Measurements from ENCODE around the gene RETREG2.

The RETREG2 gene

GRCh38 chr2:219177552-219178376, at the start of gene RETREG2:
RETREG2 (plus strand) TSS chr2:219178275; CDS start chr2:219178353, 78 bp downstream.
- peak within 1 kb of the TSS; percentile 89 for H3K4me3 ChIP-seq
- no peaks in the 10 kb centered on the region for H3K27me3 ChIP-seq
- peak within 1 kb of the TSS; percentile 86 for H3K27ac ChIP-seq
- H3K9ac ChIP-seq, result peak within 1 kb of the TSS; percentile 89
- H3K9me3 ChIP-seq, result no peaks in the 10 kb centered on the region
- TF ChIP-seq Cebpa-rat (IDR thresholded peaks at IDR 0.05), result no peak
- peaks cover 63% of the 10 kb centered on the region for H3K36me3 ChIP-seq
- peak within 1 kb of the TSS; percentile 91 for H3K4me2 ChIP-seq
- H3K4me1 ChIP-seq, result peaks cover 58% of the 10 kb centered on the region
- peaks cover 47% of the 10 kb centered on the region for H4K20me1 ChIP-seq

GRCh38 chr2:219128396-219128795, 49.7 kb upstream of the RETREG2 start:
- no peaks in the 10 kb centered on the region for H3K27me3 ChIP-seq
- no peak overlapping the region for H3K27ac ChIP-seq
- no peak for TF ChIP-seq Cebpa-rat (IDR thresholded peaks at IDR 0.05)
- no peak overlapping the region for H3K9ac ChIP-seq
- H3K36me3 ChIP-seq, result peaks cover 5% of the 10 kb centered on the region; the same call in 1 of the 2 replicates
- no peaks in the 10 kb centered on the region for H3K9me3 ChIP-seq
- H3K4me2 ChIP-seq, result no peak overlapping the region
- H3K4me1 ChIP-seq, result no peaks in the 10 kb centered on the region
- H3K4me3 ChIP-seq, result no peak overlapping the region
- H4K20me1 ChIP-seq, result peaks cover 49% of the 10 kb centered on the region

- H3K27me3 ChIP-seq, result no peaks in the 10 kb centered on the region
- peaks cover 5% of the 10 kb centered on the region; the same call in 1 of the 2 replicates for H3K36me3 ChIP-seq
- no peak overlapping the region for H3K27ac ChIP-seq
- H3K4me2 ChIP-seq, result no peak overlapping the region
- no peak overlapping the region for H3K9ac ChIP-seq
- H3K4me1 ChIP-seq, result no peaks in the 10 kb centered on the region
- H3K4me3 ChIP-seq, result no peak overlapping the region
- peaks cover 49% of the 10 kb centered on the region for H4K20me1 ChIP-seq
- TF ChIP-seq Cebpa-rat (IDR thresholded peaks at IDR 0.05), result no peak
- no peaks in the 10 kb centered on the region for H3K9me3 ChIP-seq
Measured at GRCh38 chr2:219129589-219129988, 48.5 kb upstream of the RETREG2 start.

GRCh38 chr2:219131327-219131726, 46.7 kb upstream of the RETREG2 start:
- Histone ChIP-seq H3K4me2 (no peak overlapping the region), H3K4me1 (peaks cover 5% of the 10 kb centered on the region)

GRCh38 chr2:219131744-219132143, 46.3 kb upstream of the RETREG2 start:
- Histone ChIP-seq H3K36me3 (peaks cover 5% of the 10 kb centered on the region; the same call in 1 of the 2 replicates), H3K27me3 (no peaks in the 10 kb centered on the region), H4K20me1 (peaks cover 35% of the 10 kb centered on the region), H3K9me3 (no peaks in the 10 kb centered on the region), H3K4me1 (peaks cover 8% of the 10 kb centered on the region), H3K27ac (no peak overlapping the region), H3K9ac (no peak overlapping the region), H3K4me2 (no peak overlapping the region), H3K4me3 (no peak overlapping the region)
- TF ChIP-seq Cebpa-rat (IDR thresholded peaks at IDR 0.05), result no peak

More at GRCh38 chr2:219131327-219131726, 46.7 kb upstream of the RETREG2 start:
- TF ChIP-seq Cebpa-rat (IDR thresholded peaks at IDR 0.05), result no peak
- no peaks in the 10 kb centered on the region for H3K9me3 ChIP-seq
- no peak overlapping the region for H3K4me3 ChIP-seq
- no peak overlapping the region for H3K27ac ChIP-seq
- H3K9ac ChIP-seq, result no peak overlapping the region
- H4K20me1 ChIP-seq, result peaks cover 36% of the 10 kb centered on the region
- H3K27me3 ChIP-seq, result no peaks in the 10 kb centered on the region
- H3K36me3 ChIP-seq, result peaks cover 5% of the 10 kb centered on the region; the same call in 1 of the 2 replicates

GRCh38 chr2:219133976-219134375, 44.1 kb upstream of the RETREG2 start:
- Histone ChIP-seq H3K27me3 (no peaks in the 10 kb centered on the region), H3K4me1 (peaks cover 8% of the 10 kb centered on the region), H3K9me3 (no peaks in the 10 kb centered on the region), H4K20me1 (0 out of 2 replicates have a peak, but pooled peaks cover 13% of the 10 kb centered on the region), H3K4me2 (no peak overlapping the region), H3K4me3 (no peak overlapping the region), H3K9ac (no peak overlapping the region), H3K36me3 (peaks cover 9% of the 10 kb centered on the region; the same call in 1 of the 2 replicates), H3K27ac (no peak overlapping the region)
- no peak for TF ChIP-seq Cebpa-rat (IDR thresholded peaks at IDR 0.05)

GRCh38 chr2:219140722-219141121, 37.4 kb upstream of the RETREG2 start:
- no peaks in the 10 kb centered on the region for H3K27me3 ChIP-seq
- H3K4me2 ChIP-seq, result no peak overlapping the region
- H3K36me3 ChIP-seq, result peaks cover 66% of the 10 kb centered on the region
- no peak overlapping the region for H3K4me3 ChIP-seq
- H4K20me1 ChIP-seq, result peaks cover 7% of the 10 kb centered on the region; the same call in 1 of the 2 replicates
- TF ChIP-seq Cebpa-rat (IDR thresholded peaks at IDR 0.05), result no peak
- no peak overlapping the region for H3K9ac ChIP-seq
- H3K27ac ChIP-seq, result no peak overlapping the region
- no peaks in the 10 kb centered on the region for H3K9me3 ChIP-seq
- H3K4me1 ChIP-seq, result peaks cover 8% of the 10 kb centered on the region

- Histone ChIP-seq H3K27me3 (no peaks in the 10 kb centered on the region), H3K4me1 (no peaks in the 10 kb centered on the region), H3K9ac (no peak overlapping the region), H3K9me3 (no peaks in the 10 kb centered on the region), H4K20me1 (peaks cover 7% of the 10 kb centered on the region; the same call in 1 of the 2 replicates), H3K27ac (no peak overlapping the region), H3K36me3 (peaks cover 82% of the 10 kb centered on the region), H3K4me3 (no peak overlapping the region), H3K4me2 (no peak overlapping the region)
- TF ChIP-seq Cebpa-rat (IDR thresholded peaks at IDR 0.05), result no peak
Measured at GRCh38 chr2:219142329-219142728, 35.7 kb upstream of the RETREG2 start.

- Histone ChIP-seq H3K9me3 (no peaks in the 10 kb centered on the region), H3K9ac (no peak overlapping the region), H3K27me3 (no peaks in the 10 kb centered on the region), H3K27ac (no peak overlapping the region), H4K20me1 (0 out of 2 replicates have a peak, but pooled peaks cover 7% of the 10 kb centered on the region), H3K36me3 (peaks cover 49% of the 10 kb centered on the region), H3K4me2 (no peak overlapping the region), H3K4me3 (no peak overlapping the region), H3K4me1 (no peaks in the 10 kb centered on the region)
- TF ChIP-seq Cebpa-rat (IDR thresholded peaks at IDR 0.05), result no peak
Measured at GRCh38 chr2:219149667-219150066, 28.4 kb upstream of the RETREG2 start.

- H3K4me3 ChIP-seq, result no peak overlapping the region
- no peak overlapping the region for H3K4me2 ChIP-seq
- H3K36me3 ChIP-seq, result peaks cover 24% of the 10 kb centered on the region
- H3K4me1 ChIP-seq, result peaks cover 4% of the 10 kb centered on the region
- H3K27ac ChIP-seq, result no peak overlapping the region
- H3K9me3 ChIP-seq, result no peaks in the 10 kb centered on the region
- H3K9ac ChIP-seq, result no peak overlapping the region
- 0 out of 2 replicates have a peak, but pooled peaks cover 7% of the 10 kb centered on the region for H4K20me1 ChIP-seq
- no peak for TF ChIP-seq Cebpa-rat (IDR thresholded peaks at IDR 0.05)
- no peaks in the 10 kb centered on the region for H3K27me3 ChIP-seq
Measured at GRCh38 chr2:219155054-219155644, 22.9 kb upstream of the RETREG2 start.
